Smooth muscle cell of the brain vasculature (primary cell): ENCODE measurements around the gene XIRP2.
"Not testable (repeated sequence)": the region's sequence is repeated elsewhere in the genome, so short reads cannot be mapped to it uniquely, and the experiment has no call there.

Experiments used
- DNase-seq: peaks from one replicate; pipeline ENCODE4 v3.0.0-alpha.2; 2012; ENCODE audit warnings: low read depth, low spot score

The XIRP2 gene

GRCh38 chr2:166942377-166942776 lies 54.1 kb downstream of the XIRP2 start:
- DNase-seq = no peak

DNA sequence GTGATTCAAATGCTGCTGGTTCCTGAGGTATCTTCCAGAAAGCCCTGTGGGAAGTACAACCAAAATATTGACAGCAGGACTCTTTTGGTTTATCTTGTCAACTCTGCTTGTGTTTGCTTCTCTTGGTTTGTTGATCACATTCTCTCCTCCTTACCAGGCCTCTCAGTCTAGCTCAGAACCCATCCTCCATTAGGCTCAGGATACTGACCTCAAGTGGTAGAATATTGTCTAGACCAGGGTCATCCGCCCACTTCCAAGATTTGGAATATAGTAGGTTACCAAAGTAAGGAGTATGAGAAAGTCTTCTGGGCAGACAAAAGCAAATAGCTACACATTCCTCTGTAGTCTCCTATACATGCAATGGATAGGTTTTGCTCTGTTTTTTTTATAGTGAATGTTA lies 56.6 kb downstream of the XIRP2 start:
- no peak for DNase-seq

DNA sequence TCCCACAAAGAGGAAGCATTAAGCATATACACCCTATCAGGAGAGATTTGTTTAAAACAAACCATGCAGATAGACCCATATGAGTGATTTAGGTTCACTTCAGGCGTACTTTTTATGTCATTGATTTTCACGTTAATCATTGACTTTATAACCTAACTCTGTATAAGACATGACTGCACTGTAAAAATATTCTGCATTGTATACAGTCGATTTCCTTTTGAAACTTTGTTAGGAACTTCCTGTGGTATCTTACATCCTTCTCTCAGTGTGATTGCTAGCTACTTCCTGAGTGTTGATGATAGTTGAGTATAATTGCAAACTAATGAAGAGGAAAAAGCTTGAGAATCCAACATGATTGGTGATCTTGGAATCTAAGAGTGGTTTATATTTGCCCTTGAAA lies 69.4 kb downstream of the XIRP2 start:
- no peak for DNase-seq

GRCh38 chr2:166958986-166959481 lies 70.8 kb downstream of the XIRP2 start:
- no peak for DNase-seq

GRCh38 chr2:166959556-166959955 lies 71.3 kb downstream of the XIRP2 start:
- DNase-seq = no peak

- DNase-seq = no peak
Measured at GRCh38 chr2:166960702-166961270, 72.5 kb downstream of the XIRP2 start.

GRCh38 chr2:166961933-166962332 lies 73.7 kb downstream of the XIRP2 start:
- no peak for DNase-seq

GRCh38 chr2:166969486-166969885 lies 81.2 kb downstream of the XIRP2 start:
- DNase-seq = no peak

DNA sequence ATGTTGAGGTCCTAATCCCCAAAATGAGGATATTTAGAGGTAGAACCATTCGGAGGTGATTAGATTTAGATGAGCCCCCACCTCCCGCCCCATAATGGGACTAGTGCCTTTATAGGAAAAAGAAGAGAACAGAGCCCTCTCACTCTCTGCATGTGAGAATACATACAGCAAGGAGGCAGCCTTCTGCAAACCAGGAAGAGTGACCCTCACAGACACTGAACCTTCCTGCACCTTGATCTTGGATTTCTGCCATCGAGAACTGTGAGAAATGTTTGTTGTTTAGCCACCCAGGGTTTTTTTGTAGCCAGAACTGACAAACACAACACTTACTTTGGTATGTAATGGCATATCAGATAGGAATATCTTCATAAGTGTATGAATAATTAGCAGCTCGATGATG lies 83.7 kb downstream of the XIRP2 start:
- no peak for DNase-seq

GRCh38 chr2:166972418-166972817 lies 84.1 kb downstream of the XIRP2 start:
- no peak for DNase-seq

- no peak for DNase-seq
Measured at GRCh38 chr2:166984188-166984587, 95.9 kb downstream of the XIRP2 start.

DNA sequence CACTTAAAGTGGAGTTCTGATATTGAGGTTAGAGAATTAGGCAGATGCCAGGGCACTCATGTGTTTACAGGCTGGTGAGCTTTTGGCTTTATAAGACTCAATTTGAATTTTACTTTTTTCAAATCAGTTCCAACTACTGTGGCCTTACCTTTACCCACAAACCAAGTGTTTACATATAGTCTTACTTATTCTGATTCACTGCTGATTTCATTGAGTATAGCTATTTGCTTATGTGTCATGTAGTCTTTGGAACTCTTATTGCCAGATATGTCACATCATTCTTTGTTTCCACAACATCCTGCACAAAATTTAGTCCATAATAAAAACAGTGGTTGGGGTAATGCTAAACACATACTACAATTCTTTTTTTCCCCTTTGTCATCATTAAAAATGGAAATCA lies 96.5 kb downstream of the XIRP2 start:
- no peak for DNase-seq

- no peak for DNase-seq
Measured at GRCh38 chr2:166994588-166995336, 106.5 kb downstream of the XIRP2 start.

DNA sequence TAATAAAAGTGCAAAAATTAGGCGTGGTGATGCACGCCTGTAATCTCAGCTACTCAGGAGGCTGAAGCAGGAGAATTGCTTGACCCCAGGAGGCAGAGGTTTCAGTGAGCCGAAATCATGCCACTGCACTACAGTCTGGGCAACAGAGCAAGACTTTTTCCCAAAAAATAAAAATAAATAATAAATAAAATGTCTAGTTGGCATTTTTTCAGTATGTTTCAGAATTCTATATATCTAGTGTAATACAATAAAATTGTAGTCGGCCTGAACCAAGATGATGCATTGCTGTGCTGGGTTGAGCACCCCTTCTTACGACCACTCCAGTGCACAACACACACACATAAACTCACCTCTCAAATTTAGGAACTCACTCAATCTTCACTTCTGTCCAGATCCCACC lies 108.2 kb downstream of the XIRP2 start:
- no peak for DNase-seq

DNA sequence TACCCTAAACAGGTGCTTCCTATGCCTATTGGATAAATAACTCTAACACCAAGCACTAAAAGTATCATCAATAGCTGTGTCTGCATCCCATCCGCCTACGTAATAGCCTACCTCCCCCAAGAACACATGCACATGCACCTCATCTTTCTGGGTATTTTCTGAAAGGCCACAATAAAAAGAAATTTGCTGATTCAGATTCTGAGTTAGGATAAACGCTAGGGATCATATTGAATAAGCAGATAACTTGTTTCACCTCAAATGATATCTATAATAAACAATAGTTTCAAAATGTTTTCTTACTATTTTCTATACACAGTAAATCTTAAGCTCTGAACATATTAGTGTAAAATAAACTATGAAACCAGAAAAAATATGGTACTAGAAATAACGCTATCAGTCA lies 112.9 kb downstream of the XIRP2 start:
- DNase-seq = no peak

DNA sequence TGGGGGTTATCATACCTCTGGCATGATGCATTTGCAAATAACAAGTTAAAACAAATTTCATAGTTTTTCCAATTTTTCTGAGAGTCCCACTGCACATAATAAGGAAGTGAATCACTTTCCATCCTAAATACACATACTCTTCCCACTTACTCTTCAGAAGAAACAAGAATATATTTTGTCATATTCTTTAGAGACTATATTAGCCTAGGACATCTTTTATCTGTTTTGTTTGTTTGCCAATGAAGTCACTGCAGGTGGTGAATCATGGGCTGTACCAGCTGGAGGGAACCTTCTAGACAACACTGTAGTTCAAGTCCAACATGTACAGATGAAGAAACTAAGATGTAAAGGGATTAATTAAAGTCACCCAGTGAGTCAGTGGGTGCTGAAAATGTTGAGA lies 116.8 kb downstream of the XIRP2 start:
- no peak for DNase-seq

- DNase-seq = no peak
Measured at GRCh38 chr2:167013227-167013626, 124.9 kb downstream of the XIRP2 start.

DNA sequence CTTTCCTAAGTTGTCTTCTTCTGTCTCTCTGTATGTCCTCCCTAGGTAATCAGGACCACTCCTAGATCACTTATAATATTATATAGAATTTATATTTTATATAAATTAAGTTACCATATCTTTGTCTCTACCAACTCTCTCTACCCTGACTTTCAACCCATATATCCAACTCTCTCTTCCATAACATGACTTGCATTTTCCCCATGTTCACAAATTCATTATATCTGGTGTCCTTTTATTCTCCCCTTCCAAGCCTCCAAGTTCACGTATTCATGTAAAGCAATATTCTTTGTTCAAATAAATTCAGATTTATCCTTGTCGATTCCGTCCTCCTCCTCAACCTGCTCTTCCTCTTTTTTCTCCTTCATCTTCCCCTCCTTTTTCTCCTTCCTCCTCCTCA lies 127.5 kb downstream of the XIRP2 start:
- DNase-seq = no peak

- no peak for DNase-seq
Measured at GRCh38 chr2:167017021-167017420, 128.7 kb downstream of the XIRP2 start.

- DNase-seq = no peak
Measured at GRCh38 chr2:167018590-167018989, 130.3 kb downstream of the XIRP2 start.

DNA sequence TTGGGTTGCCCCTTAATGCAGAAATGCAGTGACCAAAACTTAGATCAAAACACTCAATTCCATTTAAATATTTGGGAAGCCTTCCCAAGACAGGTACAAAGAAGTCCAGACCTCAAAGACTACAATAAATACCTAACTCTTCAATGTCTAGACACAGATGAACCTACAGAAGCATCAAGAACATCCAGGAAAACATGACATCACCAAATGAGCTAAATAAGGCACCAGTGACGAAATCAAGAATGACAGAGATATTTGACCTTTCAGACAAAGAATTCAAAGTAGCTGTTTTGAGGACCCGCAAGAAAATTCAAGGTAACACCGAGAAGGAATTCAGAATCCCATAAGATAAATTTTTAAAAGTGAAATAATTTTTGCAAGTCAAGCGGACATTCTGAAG lies 140.2 kb downstream of the XIRP2 start:
- no peak for DNase-seq

DNA sequence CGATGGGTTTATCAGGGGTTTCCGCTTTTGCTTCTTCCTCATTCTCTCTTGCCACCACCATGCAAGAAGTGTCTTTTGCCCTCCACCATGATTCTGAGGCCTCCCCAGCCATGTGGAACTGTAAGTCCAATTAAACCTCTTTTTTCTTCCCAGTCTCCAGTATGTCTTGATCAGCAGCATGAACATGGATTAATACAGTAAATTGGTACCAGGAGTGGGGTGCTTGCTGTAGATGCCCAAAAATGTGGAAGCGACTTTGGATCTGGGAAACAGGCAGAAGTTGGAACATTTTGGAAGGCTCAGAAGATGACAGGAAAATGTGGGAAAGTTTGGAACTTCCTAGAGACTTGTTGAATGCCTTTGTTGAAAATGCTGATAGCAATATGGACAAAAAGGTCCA lies 146.7 kb downstream of the XIRP2 start:
- not testable (repeated sequence) for DNase-seq

GRCh38 chr2:167048829-167049228 lies 160.5 kb downstream of the XIRP2 start:
- DNase-seq = no peak
